Activated CD8-positive, alpha-beta memory T cell treated with anti-CD3 and anti-CD28 coated beads for 36 hours (primary cell): ENCODE measurements around the gene SLBP. TPM values are rescaled to one million over a fixed set of nuclear protein-coding genes. Genes with fewer than 3 reads are reported as not detected.

Experiments used
- CTCF ChIA-PET: fragments of 350-600 bp; sonication (Branson Sonifier 250); formaldehyde crosslinking; loops from one replicate; lab custom pipeline; 2021; ENCODE audit warnings: antibody characterized with exemption; lab: Charles Lee
- POLR2A ChIA-PET: fragments of 350-600 bp; sonication (Branson Sonifier 250); formaldehyde crosslinking; loops from one replicate; lab custom pipeline; 2021; ENCODE audit warnings: antibody characterized with exemption; lab: Charles Lee
- total RNA-seq, 2 experiments: library from RNA; stranded (reverse); gene quantifications; one replicate each; pipeline ENCODE4 v1.2.3, GENCODE V29; 2021

The SLBP gene
- total RNA-seq, 2 experiments from 2014 or later = 181 to 182 TPM

GRCh38 chr4:1701671-1702070, 10.4 kb downstream of the SLBP start:
- ChIA-PET POLR2A (interaction anchor here (0.6 kb wide), 1 partner anchor 703 kb away, joined by 3 read pairs; no protein-coding TSS in a partner anchor), CTCF (interaction anchor here (1.8 kb wide), 1 partner anchor 8 kb away, joined by 9 read pairs; no protein-coding TSS in a partner anchor)

- ChIA-PET POLR2A (interaction anchor here (0.7 kb wide), 1 partner anchor 12 kb away, joined by 5 read pairs; no protein-coding TSS in a partner anchor), CTCF (interaction anchor here (1.1 to 4.6 kb wide), 2 partner anchors 26 to 34 kb away, joined by 3 to 37 read pairs; partner anchors contain the start of genes TACC3 and TMEM129)
Measured at GRCh38 chr4:1695913-1696312, 16.2 kb downstream of the SLBP start.

GRCh38 chr4:1693131-1693896, 18.8 kb downstream of the SLBP start:
- CTCF ChIA-PET = interaction anchor here (0.5 to 4.6 kb wide), 11 partner anchors 9 to 381 kb away, joined by 3 to 37 read pairs (median 9); partner anchors contain the start of genes SLBP, TACC3 and TMEM129

GRCh38 chr4:1691737-1692373, 20.3 kb downstream of the SLBP start:
- CTCF ChIA-PET = interaction anchor here (0.5 to 4.6 kb wide), 7 partner anchors 9 to 148 kb away, joined by 4 to 37 read pairs (median 7); partner anchors contain the start of genes SLBP, TACC3 and TMEM129
- POLR2A ChIA-PET = interaction anchor here (3.2 kb wide), 1 partner anchor 21 kb away, joined by 14 read pairs; the partner anchor contains the start of gene SLBP

More at GRCh38 chr4:1693131-1693896, 18.8 kb downstream of the SLBP start:
- POLR2A ChIA-PET = interaction anchor here (0.7 to 3.2 kb wide), 6 partner anchors 10 to 37 kb away, joined by 3 to 14 read pairs (median 4); partner anchors contain the start of gene SLBP

- ChIA-PET CTCF (interaction anchor here (0.7 to 1.7 kb wide), 3 partner anchors 20 to 108 kb away, joined by 4 to 7 read pairs (median 4); no protein-coding TSS in a partner anchor), POLR2A (interaction anchor here (3.2 kb wide), 1 partner anchor 22 kb away, joined by 14 read pairs; the partner anchor contains the start of gene SLBP)
Measured at GRCh38 chr4:1690698-1691097, 21.4 kb downstream of the SLBP start.

- POLR2A ChIA-PET = no interaction called here
- CTCF ChIA-PET = interaction anchor here (0.7 kb wide), 1 partner anchor 331 kb away, joined by 4 read pairs; no protein-coding TSS in a partner anchor
Measured at GRCh38 chr4:1686440-1687036, 25.6 kb downstream of the SLBP start.

- ChIA-PET CTCF (no interaction called here), POLR2A (interaction anchor here (1.3 kb wide), 1 partner anchor 27 kb away, joined by 3 read pairs; no protein-coding TSS in a partner anchor)
Measured at GRCh38 chr4:1685235-1686150, 26.6 kb downstream of the SLBP start.

- POLR2A ChIA-PET = interaction anchor here (1.3 kb wide), 1 partner anchor 28 kb away, joined by 3 read pairs; no protein-coding TSS in a partner anchor
- CTCF ChIA-PET = no interaction called here
Measured at GRCh38 chr4:1684506-1685234, 27.4 kb downstream of the SLBP start.

GRCh38 chr4:1683736-1684505, 28.2 kb downstream of the SLBP start, which contains the start of gene FAM53A:
TSS of gene FAM53A (minus strand) at chr4:1684313. CDS start at chr4:1668741, 15,572 bp downstream.
- CTCF ChIA-PET = interaction anchor here (2.0 kb wide), 1 partner anchor 9 kb away, joined by 7 read pairs; no protein-coding TSS in a partner anchor
- POLR2A ChIA-PET = interaction anchor here (1.1 kb wide), 1 partner anchor 37 kb away, joined by 4 read pairs; the partner anchor contains the start of genes TACC3 and TMEM129

- ChIA-PET POLR2A (interaction anchor here (0.7 to 1.1 kb wide), 2 partner anchors 38 to 194 kb away, joined by 3 to 4 read pairs; partner anchors contain the start of genes TACC3 and TMEM129), CTCF (interaction anchor here (2.0 kb wide), 1 partner anchor 10 kb away, joined by 7 read pairs; no protein-coding TSS in a partner anchor)
Measured at GRCh38 chr4:1683261-1683735, 28.8 kb downstream of the SLBP start.

GRCh38 chr4:1682860-1683259, 29.3 kb downstream of the SLBP start:
- POLR2A ChIA-PET = interaction anchor here (0.7 to 1.1 kb wide), 2 partner anchors 38 to 194 kb away, joined by 3 to 4 read pairs; partner anchors contain the start of genes TACC3 and TMEM129
- CTCF ChIA-PET = interaction anchor here (2.0 kb wide), 1 partner anchor 10 kb away, joined by 7 read pairs; no protein-coding TSS in a partner anchor

GRCh38 chr4:1678244-1678643, 33.9 kb downstream of the SLBP start:
- CTCF ChIA-PET = no interaction called here
- POLR2A ChIA-PET = no interaction called here

GRCh38 chr4:1676605-1677525, 35.3 kb downstream of the SLBP start:
- ChIA-PET POLR2A (no interaction called here), CTCF (no interaction called here)

- POLR2A ChIA-PET = no interaction called here
Measured at GRCh38 chr4:1675802-1676137, 36.3 kb downstream of the SLBP start.

More at GRCh38 chr4:1675802-1676137, 36.3 kb downstream of the SLBP start:
- CTCF ChIA-PET = no interaction called here
